HepG2 (cell line): Measurements from ENCODE around the gene CLNS1A. TPM values are rescaled to one million over a fixed set of nuclear protein-coding genes. Genes with fewer than 3 reads are reported as not detected.

Experiments used
- ARID4A ChIP-seq: sonication (generic); formaldehyde crosslinking; IDR thresholded peaks from 2 replicates; pipeline ENCODE4 v1.5.0; 2020; ENCODE audit warnings: mild to moderate bottlenecking, missing genetic modification reagents, borderline replicate concordance
- BRCA1 ChIP-seq: sonication (generic); formaldehyde crosslinking; IDR thresholded peaks from 2 replicates; pipeline ENCODE4 v1.4.0; 2020; ENCODE audit warnings: missing genetic modification reagents
- CREBL2 ChIP-seq: sonication (generic); formaldehyde crosslinking; IDR thresholded peaks from 2 replicates; pipeline ENCODE4 v1.8.1; 2023; ENCODE audit warnings: missing genetic modification reagents, mild to moderate bottlenecking, borderline replicate concordance
- FIP1L1 ChIP-seq: fragments of 200-400 bp; formaldehyde crosslinking; IDR thresholded peaks from 2 replicates; pipeline ENCODE4 v1.6.1; 2018; ENCODE audit warnings: low read depth, mild to moderate bottlenecking, low read length, moderate library complexity, borderline replicate concordance; ENCODE audit not compliant: insufficient read depth
- GMEB2 ChIP-seq: IDR thresholded peaks from 2 replicates; pipeline ENCODE4 v1.6.1; 2016; ENCODE audit warnings: missing biosample characterization, missing genetic modification reagents, low read depth
- GRHL1 ChIP-seq: sonication (generic); formaldehyde crosslinking; conservative IDR thresholded peaks from 2 replicates; pipeline ENCODE4 v1.8.0; 2022; ENCODE audit warnings: missing genetic modification reagents
- ISL2 ChIP-seq: sonication (generic); formaldehyde crosslinking; IDR thresholded peaks from 2 replicates; pipeline ENCODE4 v1.5.0; 2020; ENCODE audit warnings: missing genetic modification reagents
- KDM3A ChIP-seq: IDR thresholded peaks from 2 replicates; pipeline ENCODE4 v1.6.1; 2018; ENCODE audit warnings: low read depth, missing compliant biosample characterization
- KDM4B ChIP-seq: sonication (generic); formaldehyde crosslinking; IDR thresholded peaks from 2 replicates; pipeline ENCODE4 v1.4.0; 2020; ENCODE audit warnings: missing genetic modification reagents
- NFYB ChIP-seq: sonication (generic); formaldehyde crosslinking; IDR thresholded peaks from 2 replicates; pipeline ENCODE4 v1.4.0; 2020; ENCODE audit warnings: missing genetic modification reagents
- RFXANK ChIP-seq: IDR thresholded peaks from 2 replicates; pipeline ENCODE4 v1.6.1; 2016
- SMAD9 ChIP-seq: sonication (generic); formaldehyde crosslinking; IDR thresholded peaks from 2 replicates; pipeline ENCODE4 v1.5.1; 2020; ENCODE audit warnings: mild to moderate bottlenecking, missing genetic modification reagents
- SRF ChIP-seq: IDR thresholded peaks from 2 replicates; pipeline ENCODE4 v1.6.1; 2011; ENCODE audit warnings: mild to moderate bottlenecking, low read depth, low read length, moderate library complexity
- SYNCRIP ChIP-seq: fragments of 200-400 bp; formaldehyde crosslinking; IDR thresholded peaks from 2 replicates; pipeline ENCODE4 v1.6.1; 2018; ENCODE audit warnings: mild to moderate bottlenecking, low read depth, low read length; ENCODE audit not compliant: insufficient read depth
- TERF1 ChIP-seq: sonication (generic); formaldehyde crosslinking; IDR thresholded peaks from 2 replicates; pipeline ENCODE4 v1.8.0; 2022; ENCODE audit warnings: mild to moderate bottlenecking, missing genetic modification reagents, moderate library complexity
- YEATS4 ChIP-seq: sonication (generic); formaldehyde crosslinking; IDR thresholded peaks from 2 replicates; pipeline ENCODE4 v1.4.0; 2020; ENCODE audit warnings: missing genetic modification reagents, borderline replicate concordance
- ZFY ChIP-seq: sonication (generic); formaldehyde crosslinking; IDR thresholded peaks from 2 replicates; pipeline ENCODE4 v1.4.0; 2020; ENCODE audit warnings: missing genetic modification reagents
- ZNF282 ChIP-seq: fragments of 450-650 bp; IDR thresholded peaks from 2 replicates; pipeline ENCODE4 v1.6.1; 2018; ENCODE audit not compliant: partially characterized antibody
- ZNF451 ChIP-seq: sonication (generic); formaldehyde crosslinking; IDR thresholded peaks from 2 replicates; pipeline ENCODE4 v1.5.0; 2020; ENCODE audit warnings: mild to moderate bottlenecking, missing genetic modification reagents
- ZNF672 ChIP-seq: sonication (generic); formaldehyde crosslinking; IDR thresholded peaks from 2 replicates; pipeline ENCODE4 v1.8.1; 2022; ENCODE audit warnings: missing genetic modification reagents
- ZNF713 ChIP-seq: sonication (generic); formaldehyde crosslinking; IDR thresholded peaks from 2 replicates; pipeline ENCODE4 v1.4.0; 2020; ENCODE audit warnings: mild to moderate bottlenecking, missing genetic modification reagents
- polyA plus RNA-seq, 8 experiments: library from polyadenylated mRNA; depleted of rRNA in 3 of 8; stranded (reverse) in 7 of 8; unstranded in 1 of 8; fragments of >200 nt; fragmentation: Illumina TruSeq in 4 of 8; extraction: Trizol in 4 of 8; gene quantifications; 2 replicates each; pipeline versions ENCODE4 v1.2.1 to v1.2.3, GENCODE V29; 2011 to 2016; ENCODE audit warnings: low read depth in 4 of 8, missing spikeins in 1 of 8, mixed read lengths in 1 of 8; ENCODE audit not compliant: insufficient read depth in 1 of 8
- total RNA-seq, 5 experiments: library from RNA; depleted of rRNA; stranded (reverse); fragments of >200 nt; fragmentation: Illumina TruSeq; extraction: Trizol; gene quantifications; 2 replicates each; pipeline ENCODE4 v1.2.3, GENCODE V29; 2016; ENCODE audit warnings: low read depth in 1 of 5

The CLNS1A gene
- total and polyA plus RNA-seq, 2 of the 13 experiments (the other 11 are each of a cell fraction or from before 2014, with no cell fraction given) = 158 to 219 TPM

- TF ChIP-seq ZNF713 (CRISPR knock-in tag) (no peak), CREBL2 (CRISPR knock-in tag) (peak; percentile 83; the same call in 1 of the 2 replicates), BRCA1 (CRISPR knock-in tag) (peak; percentile 80; the same call in 1 of the 2 replicates), KDM4B (CRISPR knock-in tag) (peak; percentile 73; the same call in 1 of the 2 replicates), GRHL1 (CRISPR knock-in tag) (no peak), ZNF282 (no peak), ISL2 (CRISPR knock-in tag) (no peak; the same call in none of the 2 replicates), GMEB2 (no peak), KDM3A (peak; percentile 88; the same call in 1 of the 2 replicates), ZFY (CRISPR knock-in tag) (peak; percentile 97), FIP1L1 (no peak), RFXANK (no peak), SMAD9 (CRISPR knock-in tag) (no peak), ZNF451 (CRISPR knock-in tag) (0 out of 2 replicates have a peak, but pooled peaks have one; percentile 34), ARID4A (CRISPR knock-in tag) (peak; percentile 88; the same call in 1 of the 2 replicates), TERF1 (CRISPR knock-in tag) (no peak), NFYB (peak; percentile 42; the same call in 1 of the 2 replicates), YEATS4 (CRISPR knock-in tag) (peak; percentile 89), SRF (no peak), SYNCRIP (no peak), ZNF672 (no peak)
Observed at GRCh38 chr11:77637345-77638165, at the start of gene CLNS1A (continued).
